Large intestine (tissue), 12 donors: ENCODE measurements around the gene LRFN3. TPM values are rescaled to one million over a fixed set of nuclear protein-coding genes. Genes with fewer than 3 reads are reported as not detected.
"Not testable (repeated sequence)": the region's sequence is repeated elsewhere in the genome, so short reads cannot be mapped to it uniquely, and the experiment has no call there.

Source experiments
- DNase-seq, 2 donors: peaks; one replicate each; pipeline versions ENCODE4 v3.0.0 to v3.0.0-alpha.2; 2013
- H3K27ac ChIP-seq: one replicate; pipeline ENCODE4 v1.5.1; 2013; ENCODE audit warnings: low read length
- H3K27me3 ChIP-seq: 2 replicates; pipeline ENCODE4 v1.6.1; 2013; ENCODE audit warnings: low read length; ENCODE audit not compliant: control insufficient read depth, insufficient read depth
- H3K36me3 ChIP-seq: 2 replicates; pipeline ENCODE4 v1.6.1; 2013; ENCODE audit warnings: low read length; ENCODE audit not compliant: control insufficient read depth, insufficient read depth
- H3K4me1 ChIP-seq: one replicate; pipeline ENCODE4 v1.6.1; 2013; ENCODE audit warnings: low read length; ENCODE audit not compliant: control insufficient read depth, insufficient read depth
- H3K4me3 ChIP-seq: one replicate; pipeline ENCODE4 v1.5.1; 2013; ENCODE audit warnings: low read length
- H3K9me3 ChIP-seq: one replicate; pipeline ENCODE4 v1.6.1; 2013; ENCODE audit warnings: mild to moderate bottlenecking, low read depth, low read length, moderate library complexity; ENCODE audit not compliant: control insufficient read depth
- WGBS: methylation state at CpG from one replicate; pipeline ENCODE4 v1.1.5; 2013; ENCODE audit warnings: low lambda C conversion rate; ENCODE audit not compliant: insufficient coverage; 5-methylcytosine and 5-hydroxymethylcytosine counted together
- long read RNA-seq, 11 donors: transcript quantifications; one replicate each; lab custom pipeline, GENCODE V29; 2026
- polyA plus RNA-seq: library from polyadenylated mRNA; unstranded; fragments of 120-200 nt; gene quantifications from one replicate; pipeline ENCODE4 v1.2.1, GENCODE V29; 2013

Gene LRFN3, protein sequence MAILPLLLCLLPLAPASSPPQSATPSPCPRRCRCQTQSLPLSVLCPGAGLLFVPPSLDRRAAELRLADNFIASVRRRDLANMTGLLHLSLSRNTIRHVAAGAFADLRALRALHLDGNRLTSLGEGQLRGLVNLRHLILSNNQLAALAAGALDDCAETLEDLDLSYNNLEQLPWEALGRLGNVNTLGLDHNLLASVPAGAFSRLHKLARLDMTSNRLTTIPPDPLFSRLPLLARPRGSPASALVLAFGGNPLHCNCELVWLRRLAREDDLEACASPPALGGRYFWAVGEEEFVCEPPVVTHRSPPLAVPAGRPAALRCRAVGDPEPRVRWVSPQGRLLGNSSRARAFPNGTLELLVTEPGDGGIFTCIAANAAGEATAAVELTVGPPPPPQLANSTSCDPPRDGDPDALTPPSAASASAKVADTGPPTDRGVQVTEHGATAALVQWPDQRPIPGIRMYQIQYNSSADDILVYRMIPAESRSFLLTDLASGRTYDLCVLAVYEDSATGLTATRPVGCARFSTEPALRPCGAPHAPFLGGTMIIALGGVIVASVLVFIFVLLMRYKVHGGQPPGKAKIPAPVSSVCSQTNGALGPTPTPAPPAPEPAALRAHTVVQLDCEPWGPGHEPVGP
- polyA plus RNA-seq = 10.7 TPM
- long read RNA-seq, donor 1 = 0 reads
- long read RNA-seq, donor 2 = 0 reads
- long read RNA-seq, donor 3 = 0 reads
- long read RNA-seq, donor 4 = 0 reads
- long read RNA-seq, donor 5, partial matches to known transcripts = 0 of 1 reads
- long read RNA-seq, donor 5, other reads (novel, unspliced or antisense) = 0 of 1 reads
- long read RNA-seq, donor 6, partial matches to known transcripts = 8 of 9 reads
- long read RNA-seq, donor 6, other reads (novel, unspliced or antisense) = 0 of 9 reads
- long read RNA-seq, donor 7 = 0 reads
- long read RNA-seq, donor 8, partial matches to known transcripts = 0 of 4 reads
- long read RNA-seq, donor 8, other reads (novel, unspliced or antisense) = 0 of 4 reads
- long read RNA-seq, donor 9, partial matches to known transcripts = 0 of 1 reads
- long read RNA-seq, donor 9, other reads (novel, unspliced or antisense) = 0 of 1 reads
- long read RNA-seq, donor 10, transcript LRFN3-201 (3 exons, 2,513 nt) = major isoform, 6 of 11 reads
- long read RNA-seq, donor 10, partial matches to known transcripts = 5 of 11 reads
- long read RNA-seq, donor 10, other reads (novel, unspliced or antisense) = 0 of 11 reads
- long read RNA-seq, donor 11, partial matches to known transcripts = 0 of 2 reads
- long read RNA-seq, donor 11, other reads (novel, unspliced or antisense) = 0 of 2 reads

GRCh38 chr19:35935911-35936737 lies at the start of gene LRFN3:
Gene LRFN3 (plus strand): TSS chr19:35936374. CDS start chr19:35939426, 3,052 bp downstream.
- Histone ChIP-seq H3K27ac (no peak within 1 kb of the TSS), H3K4me3 (peak within 1 kb of the TSS; percentile 57), H3K27me3 (no peaks in the 10 kb centered on the region), H3K4me1 (peaks cover 18% of the 10 kb centered on the region), H3K9me3 (peaks cover 9% of the 10 kb centered on the region), H3K36me3 (peaks cover 7% of the 10 kb centered on the region)
- DNase-seq = peak; percentile 61 to 75
- 17% methylated on average over 1 of the region's 68 CpGs for WGBS

- Histone ChIP-seq H3K9me3 (no peaks in the 10 kb centered on the region), H3K4me1 (no peaks in the 10 kb centered on the region), H3K27me3 (no peaks in the 10 kb centered on the region), H3K36me3 (peaks cover 22% of the 10 kb centered on the region), H3K27ac (no peak overlapping the region), H3K4me3 (no peak overlapping the region)
- 100% methylated on average over 1 of the region's 5 CpGs for WGBS
- no peak for DNase-seq
Observed at GRCh38 chr19:35887197-35887596, 49.0 kb upstream of the LRFN3 start.

GRCh38 chr19:35888398-35888797 lies 47.8 kb upstream of the LRFN3 start:
- DNase-seq = no peak
- Histone ChIP-seq H3K27me3 (no peaks in the 10 kb centered on the region), H3K4me1 (no peaks in the 10 kb centered on the region), H3K36me3 (peaks cover 22% of the 10 kb centered on the region), H3K4me3 (no peak overlapping the region), H3K9me3 (no peaks in the 10 kb centered on the region), H3K27ac (no peak overlapping the region)
- no CpG with 5 or more reads among the region's 9 CpGs for WGBS

GRCh38 chr19:35889370-35890112 lies 46.6 kb upstream of the LRFN3 start:
- Histone ChIP-seq H3K4me1 (no peaks in the 10 kb centered on the region), H3K36me3 (peaks cover 22% of the 10 kb centered on the region), H3K4me3 (no peak overlapping the region), H3K27me3 (no peaks in the 10 kb centered on the region), H3K27ac (no peak overlapping the region), H3K9me3 (no peaks in the 10 kb centered on the region)
- DNase-seq = no peak
- 100% methylated on average over 1 of the region's 18 CpGs for WGBS

DNA sequence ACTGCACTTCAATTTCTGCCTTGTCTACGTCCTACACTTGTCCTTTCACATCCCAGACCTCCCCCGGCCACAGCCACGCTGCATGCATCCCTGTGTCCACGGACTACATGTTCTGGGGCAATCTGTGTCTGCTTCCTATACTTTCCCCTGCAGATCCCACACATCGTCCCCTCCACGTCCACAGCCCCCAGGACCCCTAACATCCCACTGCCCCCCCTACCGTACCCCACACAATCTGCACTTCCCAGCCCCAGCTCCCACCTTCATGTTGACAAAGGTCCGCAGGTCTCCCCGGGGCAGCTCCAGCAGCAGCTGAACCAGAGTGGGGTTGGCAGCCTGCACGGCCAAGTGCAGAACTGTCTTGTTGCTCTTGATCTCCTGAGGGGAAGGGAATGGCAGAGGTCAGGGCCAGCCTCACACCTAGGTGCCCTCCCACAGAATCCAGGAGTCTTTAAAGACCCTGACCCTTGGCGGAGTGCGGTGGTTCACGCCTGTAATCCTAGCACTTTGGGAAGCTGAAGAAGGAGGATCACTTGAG lies 46.0 kb upstream of the LRFN3 start:
- no peak for DNase-seq
- Histone ChIP-seq H3K4me1 (no peaks in the 10 kb centered on the region), H3K36me3 (peaks cover 22% of the 10 kb centered on the region), H3K27me3 (no peaks in the 10 kb centered on the region), H3K4me3 (no peak overlapping the region), H3K9me3 (no peaks in the 10 kb centered on the region), H3K27ac (no peak overlapping the region)
- 90% methylated on average over 2 of the region's 13 CpGs for WGBS

DNA sequence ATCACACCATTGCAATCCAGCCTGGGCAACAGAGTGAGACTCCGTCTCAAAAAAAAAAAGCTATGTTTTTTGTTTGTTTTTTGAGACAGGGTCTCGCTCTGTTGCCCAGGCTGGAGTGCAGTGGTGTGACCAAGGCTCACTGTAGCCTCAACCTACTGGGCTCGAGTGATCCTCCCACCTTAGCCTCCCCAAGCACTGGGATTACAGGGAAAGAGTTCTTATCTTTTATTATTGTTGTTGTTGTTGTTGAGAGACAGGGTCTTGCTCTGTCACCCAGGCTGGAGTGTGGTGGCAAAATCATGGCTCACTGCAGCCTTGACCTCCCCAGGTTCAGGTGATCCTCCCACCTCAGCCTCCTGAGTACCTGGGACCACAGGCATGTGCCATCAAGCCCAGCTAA lies 44.4 kb upstream of the LRFN3 start:
- not testable (repeated sequence) for H3K4me3 ChIP-seq, H3K27me3 ChIP-seq, H3K4me1 ChIP-seq, DNase-seq, H3K27ac ChIP-seq, H3K9me3 ChIP-seq
- no CpG with 5 or more reads among the region's 3 CpGs for WGBS
- H3K36me3 ChIP-seq = peaks cover 33% of the 10 kb centered on the region

- no peaks in the 10 kb centered on the region for H3K9me3 ChIP-seq
- no CpG with 5 or more reads among the region's 2 CpGs for WGBS
- no peak overlapping the region for H3K27ac ChIP-seq
- peaks cover 10% of the 10 kb centered on the region for H3K4me1 ChIP-seq
- no peaks in the 10 kb centered on the region for H3K27me3 ChIP-seq
- DNase-seq = no peak
- no peak overlapping the region for H3K4me3 ChIP-seq
- H3K36me3 ChIP-seq = peaks cover 25% of the 10 kb centered on the region
Observed at GRCh38 chr19:35894342-35894741, 41.8 kb upstream of the LRFN3 start.

GRCh38 chr19:35895911-35896642 lies 40.1 kb upstream of the LRFN3 start:
- Histone ChIP-seq H3K4me3 (no peak overlapping the region), H3K36me3 (peaks cover 14% of the 10 kb centered on the region), H3K27ac (no peak overlapping the region), H3K4me1 (peaks cover 10% of the 10 kb centered on the region), H3K27me3 (no peaks in the 10 kb centered on the region), H3K9me3 (no peaks in the 10 kb centered on the region)
- WGBS = no CpG with 5 or more reads among the region's 21 CpGs
- no peak for DNase-seq
